Caco-2 (cell line): ENCODE data around the gene STAG3. TPM values are rescaled to one million over a fixed set of nuclear protein-coding genes. Genes with fewer than 3 reads are reported as not detected.
"Not testable (repeated sequence)": the region's sequence is repeated elsewhere in the genome, so short reads cannot be mapped to it uniquely, and the experiment has no call there.

ENCODE experiments used
- BruUV-seq: library from RNA; stranded (reverse); fragments of 400-500 nt; replicated peaks from 2 replicates; lab custom pipeline; 2021; lab: Mats Ljungman, UMichigan
- CTCF ChIA-PET: fragments of 300-600 bp; sonication (Branson Sonifier 250); formaldehyde crosslinking; loops from one replicate; lab custom pipeline; 2022; ENCODE audit warnings: antibody characterized with exemption; lab: Charles Lee
- POLR2A ChIA-PET: fragments of 300-600 bp; sonication (Branson Sonifier 250); formaldehyde crosslinking; loops from one replicate; lab custom pipeline; 2022; ENCODE audit warnings: antibody characterized with exemption; lab: Charles Lee
- DNase-seq, 2 experiments: peaks; one replicate each; pipeline versions ENCODE4 v3.0.0 to v3.0.0-alpha.2; 2020 to 2022
- H3K27me3 ChIP-seq: replicated peaks from 2 replicates; pipeline ENCODE4 v1.6.0; 2011; ENCODE audit warnings: low read length; ENCODE audit not compliant: control insufficient read depth, insufficient read depth
- H3K36me3 ChIP-seq: 2 replicates; pipeline ENCODE4 v1.5.1; 2011; ENCODE audit warnings: low read length; ENCODE audit not compliant: control insufficient read depth, insufficient read depth
- H3K4me1 ChIP-seq: fragments of 250-450 bp; sonication (Bioruptor Pico); 2 replicates; pipeline ENCODE4 v1.5.1; 2020; ENCODE audit warnings: mild to moderate bottlenecking
- H3K4me3 ChIP-seq: 2 replicates; pipeline ENCODE4 v1.5.1; 2011; ENCODE audit warnings: low read depth, mild to moderate bottlenecking, control low read depth, low read length
- H3K9me3 ChIP-seq: fragments of 250-450 bp; sonication (Bioruptor Pico); 2 replicates; pipeline ENCODE4 v1.5.1; 2020; ENCODE audit warnings: mild to moderate bottlenecking, moderate library complexity
- H3K27ac Mint-ChIP-seq: one replicate; pipeline ENCODE4 v1.8.0; 2022; ENCODE audit warnings: mixed read lengths; ENCODE audit not compliant: unreplicated experiment
- H3K27me3 Mint-ChIP-seq: one replicate; pipeline ENCODE4 v1.8.0; 2022; ENCODE audit warnings: mixed read lengths; ENCODE audit not compliant: insufficient read depth, unreplicated experiment
- H3K36me3 Mint-ChIP-seq: one replicate; pipeline ENCODE4 v1.8.0; 2022; ENCODE audit warnings: mild to moderate bottlenecking, mixed read lengths; ENCODE audit not compliant: insufficient read depth, unreplicated experiment
- H3K4me1 Mint-ChIP-seq: one replicate; pipeline ENCODE4 v1.8.0; 2022; ENCODE audit warnings: low read depth, mixed read lengths; ENCODE audit not compliant: unreplicated experiment
- H3K4me3 Mint-ChIP-seq: one replicate; pipeline ENCODE4 v1.8.0; 2022; ENCODE audit warnings: mild to moderate bottlenecking, moderate library complexity, mixed read lengths; ENCODE audit not compliant: unreplicated experiment
- H3K9me3 Mint-ChIP-seq: one replicate; pipeline ENCODE4 v1.8.0; 2022; ENCODE audit warnings: mixed read lengths; ENCODE audit not compliant: unreplicated experiment
- CTCF ChIP-seq, 2 experiments: fragments of 200-600 bp in 1 of 2; IDR thresholded peaks; 1 replicate in 1 of 2; 2 replicates in 1 of 2; pipeline versions ENCODE4 v1.5.1 to v1.8.0; 2011 to 2022; ENCODE audit warnings: antibody characterized with exemption in 1 of 2, control low read depth in 1 of 2, inconsistent platforms in 1 of 2, low read depth in 1 of 2, low read length in 1 of 2, mild to moderate bottlenecking in 1 of 2, moderate library complexity in 1 of 2; ENCODE audit not compliant: insufficient read depth in 1 of 2, severe bottlenecking in 1 of 2, unreplicated experiment in 1 of 2
- intact Hi-C: fragments of 100-400 bp; cut with micrococcal nuclease; formaldehyde crosslinking; loops from one replicate; pipeline ENCODE4 v1.10.0; 2022; ENCODE audit not compliant: unreplicated experiment
- total RNA-seq: library from RNA; stranded (reverse); gene quantifications from 2 replicates; pipeline ENCODE4 v1.2.3, GENCODE V29; 2022

Gene STAG3
- total RNA-seq, 1 experiment from 2014 or later, result 1.3 TPM

GRCh38 chr7:100212631-100213286 lies 35.0 kb downstream of the STAG3 start:
- BruUV-seq, result no TSS peak
- intact Hi-C loops, result no loop called here
- H3K4me1 ChIP-seq, result 0 out of 2 replicates have a peak, but pooled peaks cover 5% of the 10 kb centered on the region
- no peaks in the 10 kb centered on the region for H3K4me1 Mint-ChIP-seq
- no peaks in the 10 kb centered on the region for H3K27me3 ChIP-seq
- H3K36me3 Mint-ChIP-seq, result peaks cover 15% of the 10 kb centered on the region
- H3K27ac Mint-ChIP-seq, result no peak overlapping the region
- H3K4me3 ChIP-seq, result no peak overlapping the region
- CTCF ChIA-PET, result no interaction called here
- H3K36me3 ChIP-seq, result no peaks in the 10 kb centered on the region
- DNase-seq, result no peak
- H3K4me3 Mint-ChIP-seq, result no peak overlapping the region
- POLR2A ChIA-PET, result no interaction called here
- H3K9me3 Mint-ChIP-seq, result no peaks in the 10 kb centered on the region
- H3K9me3 ChIP-seq, result no peaks in the 10 kb centered on the region
- H3K27me3 Mint-ChIP-seq, result peaks cover 8% of the 10 kb centered on the region
- no peak for TF ChIP-seq CTCF (IDR thresholded peaks at IDR 0.05; ENCODE audit: insufficient read depth in 1 of 2, low read depth in 1 of 2, low read length in 1 of 2, severe bottlenecking in 1 of 2, unreplicated experiment in 1 of 2)

GRCh38 chr7:100213672-100214071 lies 36.0 kb downstream of the STAG3 start:
- Histone ChIP-seq H3K4me1 (0 out of 2 replicates have a peak, but pooled peaks cover 5% of the 10 kb centered on the region), H3K4me3 (no peak overlapping the region), H3K36me3 (no peaks in the 10 kb centered on the region), H3K9me3 (no peaks in the 10 kb centered on the region), H3K27me3 (no peaks in the 10 kb centered on the region)
- no peak for TF ChIP-seq CTCF (IDR thresholded peaks at IDR 0.05; ENCODE audit: insufficient read depth in 1 of 2, low read depth in 1 of 2, low read length in 1 of 2, severe bottlenecking in 1 of 2, unreplicated experiment in 1 of 2)
- Mint-ChIP-seq H3K4me3 (no peak overlapping the region), H3K9me3 (no peaks in the 10 kb centered on the region), H3K36me3 (peaks cover 15% of the 10 kb centered on the region), H3K4me1 (no peaks in the 10 kb centered on the region), H3K27me3 (peaks cover 8% of the 10 kb centered on the region), H3K27ac (no peak overlapping the region)
- POLR2A ChIA-PET, result no interaction called here
- intact Hi-C loops, result no loop called here
- no TSS peak for BruUV-seq
- DNase-seq, result no peak
- CTCF ChIA-PET, result no interaction called here

GRCh38 chr7:100214356-100214755 lies 36.6 kb downstream of the STAG3 start:
- CTCF ChIA-PET, result not testable (repeated sequence)

More at GRCh38 chr7:100214356-100214755, 36.6 kb downstream of the STAG3 start:
- H3K4me3 Mint-ChIP-seq, H3K36me3 ChIP-seq, H3K9me3 Mint-ChIP-seq, H3K27me3 Mint-ChIP-seq, H3K4me3 ChIP-seq, H3K27me3 ChIP-seq, H3K4me1 ChIP-seq, H3K9me3 ChIP-seq, intact Hi-C loops, POLR2A ChIA-PET, H3K4me1 Mint-ChIP-seq, H3K27ac Mint-ChIP-seq, BruUV-seq: not testable (repeated sequence)
- DNase-seq, result peak in 1 of 2 experiments; percentile 25
- peaks cover 15% of the 10 kb centered on the region for H3K36me3 Mint-ChIP-seq
